ENCODE data around the gene CIRBP. TPM values are rescaled to one million over a fixed set of nuclear protein-coding genes. Genes with fewer than 3 reads are reported as not detected.

The CIRBP gene
- total and polyA plus RNA-seq, 2 of the 13 experiments (the other 11 are each of a cell fraction or from before 2014, with no cell fraction given), result 133 to 140 TPM

- TF ChIP-seq, protein P1, sequence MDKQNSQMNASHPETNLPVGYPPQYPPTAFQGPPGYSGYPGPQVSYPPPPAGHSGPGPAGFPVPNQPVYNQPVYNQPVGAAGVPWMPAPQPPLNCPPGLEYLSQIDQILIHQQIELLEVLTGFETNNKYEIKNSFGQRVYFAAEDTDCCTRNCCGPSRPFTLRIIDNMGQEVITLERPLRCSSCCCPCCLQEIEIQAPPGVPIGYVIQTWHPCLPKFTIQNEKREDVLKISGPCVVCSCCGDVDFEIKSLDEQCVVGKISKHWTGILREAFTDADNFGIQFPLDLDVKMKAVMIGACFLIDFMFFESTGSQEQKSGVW (CRISPR knock-in tag; IDR thresholded peaks at IDR 0.05; ENCODE audit: borderline replicate concordance), result no peak; the same call in 1 of the 2 replicates
- TF ChIP-seq CBX2 (IDR thresholded peaks at IDR 0.05; ENCODE audit: low read depth, low read length), result no peak
- TF ChIP-seq CBX2 (CRISPR knock-in tag; IDR thresholded peaks at IDR 0.05; ENCODE audit: low read depth), result no peak
- peak; percentile 93 for TF ChIP-seq RXRA (CRISPR knock-in tag; IDR thresholded peaks at IDR 0.05)
- no peak; the same call in 1 of the 2 replicates for TF ChIP-seq ZNF225 (CRISPR knock-in tag; IDR thresholded peaks at IDR 0.05)
- peak; percentile 58; the same call in 1 of the 2 replicates for TF ChIP-seq SOX5 (CRISPR knock-in tag; IDR thresholded peaks at IDR 0.05; ENCODE audit: borderline replicate concordance)
- TF ChIP-seq ZNF17 (CRISPR knock-in tag; IDR thresholded peaks at IDR 0.05), result no peak
- TF ChIP-seq PLRG1 (conservative IDR thresholded peaks at IDR 0.05), result no peak
- TF ChIP-seq CEBPB (IDR thresholded peaks at IDR 0.05; ENCODE audit: borderline replicate concordance, low read depth, low read length), result no peak
- TF ChIP-seq, protein P2, sequence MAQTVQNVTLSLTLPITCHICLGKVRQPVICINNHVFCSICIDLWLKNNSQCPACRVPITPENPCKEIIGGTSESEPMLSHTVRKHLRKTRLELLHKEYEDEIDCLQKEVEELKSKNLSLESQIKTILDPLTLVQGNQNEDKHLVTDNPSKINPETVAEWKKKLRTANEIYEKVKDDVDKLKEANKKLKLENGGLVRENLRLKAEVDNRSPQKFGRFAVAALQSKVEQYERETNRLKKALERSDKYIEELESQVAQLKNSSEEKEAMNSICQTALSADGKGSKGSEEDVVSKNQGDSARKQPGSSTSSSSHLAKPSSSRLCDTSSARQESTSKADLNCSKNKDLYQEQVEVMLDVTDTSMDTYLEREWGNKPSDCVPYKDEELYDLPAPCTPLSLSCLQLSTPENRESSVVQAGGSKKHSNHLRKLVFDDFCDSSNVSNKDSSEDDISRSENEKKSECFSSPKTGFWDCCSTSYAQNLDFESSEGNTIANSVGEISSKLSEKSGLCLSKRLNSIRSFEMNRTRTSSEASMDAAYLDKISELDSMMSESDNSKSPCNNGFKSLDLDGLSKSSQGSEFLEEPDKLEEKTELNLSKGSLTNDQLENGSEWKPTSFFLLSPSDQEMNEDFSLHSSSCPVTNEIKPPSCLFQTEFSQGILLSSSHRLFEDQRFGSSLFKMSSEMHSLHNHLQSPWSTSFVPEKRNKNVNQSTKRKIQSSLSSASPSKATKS (CRISPR knock-in tag; IDR thresholded peaks at IDR 0.05), result no peak
- TF ChIP-seq, protein P3, sequence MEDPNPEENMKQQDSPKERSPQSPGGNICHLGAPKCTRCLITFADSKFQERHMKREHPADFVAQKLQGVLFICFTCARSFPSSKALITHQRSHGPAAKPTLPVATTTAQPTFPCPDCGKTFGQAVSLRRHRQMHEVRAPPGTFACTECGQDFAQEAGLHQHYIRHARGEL (CRISPR knock-in tag; IDR thresholded peaks at IDR 0.05), result no peak
- peak; percentile 86 for TF ChIP-seq ZNF501 (CRISPR knock-in tag; IDR thresholded peaks at IDR 0.05)
- TF ChIP-seq ZUFSP (CRISPR knock-in tag; IDR thresholded peaks at IDR 0.05; ENCODE audit: borderline replicate concordance), result no peak
- peak; percentile 95 for TF ChIP-seq HDAC2 (CRISPR knock-in tag; IDR thresholded peaks at IDR 0.05)
- TF ChIP-seq, protein P4, sequence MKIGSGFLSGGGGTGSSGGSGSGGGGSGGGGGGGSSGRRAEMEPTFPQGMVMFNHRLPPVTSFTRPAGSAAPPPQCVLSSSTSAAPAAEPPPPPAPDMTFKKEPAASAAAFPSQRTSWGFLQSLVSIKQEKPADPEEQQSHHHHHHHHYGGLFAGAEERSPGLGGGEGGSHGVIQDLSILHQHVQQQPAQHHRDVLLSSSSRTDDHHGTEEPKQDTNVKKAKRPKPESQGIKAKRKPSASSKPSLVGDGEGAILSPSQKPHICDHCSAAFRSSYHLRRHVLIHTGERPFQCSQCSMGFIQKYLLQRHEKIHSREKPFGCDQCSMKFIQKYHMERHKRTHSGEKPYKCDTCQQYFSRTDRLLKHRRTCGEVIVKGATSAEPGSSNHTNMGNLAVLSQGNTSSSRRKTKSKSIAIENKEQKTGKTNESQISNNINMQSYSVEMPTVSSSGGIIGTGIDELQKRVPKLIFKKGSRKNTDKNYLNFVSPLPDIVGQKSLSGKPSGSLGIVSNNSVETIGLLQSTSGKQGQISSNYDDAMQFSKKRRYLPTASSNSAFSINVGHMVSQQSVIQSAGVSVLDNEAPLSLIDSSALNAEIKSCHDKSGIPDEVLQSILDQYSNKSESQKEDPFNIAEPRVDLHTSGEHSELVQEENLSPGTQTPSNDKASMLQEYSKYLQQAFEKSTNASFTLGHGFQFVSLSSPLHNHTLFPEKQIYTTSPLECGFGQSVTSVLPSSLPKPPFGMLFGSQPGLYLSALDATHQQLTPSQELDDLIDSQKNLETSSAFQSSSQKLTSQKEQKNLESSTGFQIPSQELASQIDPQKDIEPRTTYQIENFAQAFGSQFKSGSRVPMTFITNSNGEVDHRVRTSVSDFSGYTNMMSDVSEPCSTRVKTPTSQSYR (CRISPR knock-in tag; IDR thresholded peaks at IDR 0.05; ENCODE audit: borderline replicate concordance), result peak; percentile 9; the same call in 1 of the 2 replicates
- TF ChIP-seq NFYB (CRISPR knock-in tag; IDR thresholded peaks at IDR 0.05), result no peak
- no peak for TF ChIP-seq ZNF138 (CRISPR knock-in tag; IDR thresholded peaks at IDR 0.05; ENCODE audit: low read depth)
- TF ChIP-seq RARG (CRISPR knock-in tag; IDR thresholded peaks at IDR 0.05; ENCODE audit: low read depth), result no peak
- peak; percentile 42; the same call in 1 of the 2 replicates for TF ChIP-seq NRL (CRISPR knock-in tag; IDR thresholded peaks at IDR 0.05; ENCODE audit: borderline replicate concordance)
- peak; percentile 88 for TF ChIP-seq AKAP8 (CRISPR knock-in tag; IDR thresholded peaks at IDR 0.05)
- TF ChIP-seq ZNF207 (IDR thresholded peaks at IDR 0.05; ENCODE audit: borderline replicate concordance), result no peak
- no peak for TF ChIP-seq ZNF878 (CRISPR knock-in tag; IDR thresholded peaks at IDR 0.05)
Observed at GRCh38 chr19:1290703-1291651, 21.8 kb downstream of the CIRBP start (continued).

Data from HepG2 (cell line).